ENCODE data around the gene CELF6.

The CELF6 gene

DNA sequence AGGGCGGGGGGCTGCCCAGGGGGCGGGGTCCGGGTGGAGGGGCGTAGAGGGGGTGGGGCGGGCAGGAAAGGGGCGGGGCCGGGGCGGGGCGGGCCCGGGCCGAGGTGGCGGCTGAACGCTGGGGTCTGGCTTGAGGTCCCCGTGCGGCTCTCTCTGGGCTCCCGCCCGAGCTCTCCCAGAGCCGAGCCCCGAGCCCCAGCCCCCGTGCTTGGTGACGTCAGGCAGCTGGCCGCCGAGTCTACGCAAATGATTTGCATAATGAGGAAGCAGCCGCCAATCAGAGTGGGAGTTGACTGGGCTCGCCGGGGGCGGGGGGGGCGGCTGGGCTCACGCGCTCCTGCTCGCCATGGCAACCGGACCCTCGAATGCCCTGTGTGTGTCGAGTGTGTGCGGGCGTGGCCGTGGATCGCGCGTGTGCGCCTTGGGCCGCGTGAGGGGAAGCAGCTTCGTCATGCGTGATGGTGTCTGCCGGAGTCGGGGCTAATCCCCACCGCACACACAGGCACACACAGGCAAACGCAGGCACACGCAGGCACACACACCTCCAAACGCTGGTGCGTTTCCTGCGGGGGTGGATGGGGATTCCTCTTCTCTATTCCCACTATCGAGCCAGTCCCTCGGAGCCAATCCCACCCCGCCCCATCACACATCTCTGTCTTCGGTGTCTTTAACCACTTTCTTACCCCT lies at the start of gene CELF6:
CELF6 (minus strand) TSS at position 173 of the 687 bp plus-strand sequence. CDS start 283 bp downstream, outside the sequence.
- DNase-seq (ENCODE audit: low spot score), result peak; percentile 88

GRCh38 chr15:72368899-72369298 lies 48.9 kb upstream of the CELF6 start:
- no peak for DNase-seq (ENCODE audit: low spot score)

DNA sequence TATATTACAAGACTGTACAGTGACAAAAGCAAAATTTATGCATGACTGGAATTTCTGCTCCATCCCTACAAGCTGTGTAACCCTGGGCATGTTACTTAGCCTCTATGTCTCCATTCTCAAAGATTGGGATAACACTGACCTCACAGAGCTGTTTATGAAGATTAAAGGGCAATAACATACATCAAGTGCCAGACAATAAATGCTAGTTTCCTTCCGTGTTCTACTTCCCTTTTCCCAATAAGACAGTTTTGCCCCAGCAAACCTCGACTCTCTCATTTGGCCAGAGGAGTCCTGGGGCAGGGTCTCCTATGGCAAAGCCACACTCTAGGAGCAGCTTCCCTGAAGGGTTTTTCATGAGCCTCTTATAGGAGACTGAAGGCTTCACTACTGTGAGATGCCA lies 48.4 kb upstream of the CELF6 start:
- DNase-seq (ENCODE audit: low spot score), result no peak

GRCh38 chr15:72365844-72366243 lies 45.9 kb upstream of the CELF6 start:
- no peak for DNase-seq (ENCODE audit: low spot score)

DNA sequence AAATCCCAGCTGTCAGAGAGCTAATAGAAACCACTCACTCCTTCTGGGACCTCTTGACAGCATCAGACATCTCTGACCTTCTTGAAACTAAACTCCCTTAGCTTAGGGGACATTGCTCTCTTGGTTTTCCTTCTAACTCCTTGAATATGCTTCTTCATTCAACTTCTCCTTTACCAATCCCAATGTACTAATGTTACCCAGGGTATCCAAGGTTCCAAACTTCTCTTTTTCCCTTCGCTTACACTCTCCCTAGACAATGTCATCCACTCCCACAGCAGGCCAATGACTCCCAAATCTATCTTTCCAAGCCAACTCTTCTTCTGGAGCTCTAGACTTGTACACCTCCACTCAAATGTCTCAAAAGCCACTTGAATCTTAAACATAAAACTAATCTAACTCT lies 41.2 kb upstream of the CELF6 start:
- DNase-seq (ENCODE audit: low spot score), result no peak

- peak; percentile 74 for DNase-seq (ENCODE audit: low spot score)
Measured at GRCh38 chr15:72358650-72359171, 38.8 kb upstream of the CELF6 start.

GRCh38 chr15:72358121-72358520 lies 38.2 kb upstream of the CELF6 start:
- no peak for DNase-seq (ENCODE audit: low spot score)

DNA sequence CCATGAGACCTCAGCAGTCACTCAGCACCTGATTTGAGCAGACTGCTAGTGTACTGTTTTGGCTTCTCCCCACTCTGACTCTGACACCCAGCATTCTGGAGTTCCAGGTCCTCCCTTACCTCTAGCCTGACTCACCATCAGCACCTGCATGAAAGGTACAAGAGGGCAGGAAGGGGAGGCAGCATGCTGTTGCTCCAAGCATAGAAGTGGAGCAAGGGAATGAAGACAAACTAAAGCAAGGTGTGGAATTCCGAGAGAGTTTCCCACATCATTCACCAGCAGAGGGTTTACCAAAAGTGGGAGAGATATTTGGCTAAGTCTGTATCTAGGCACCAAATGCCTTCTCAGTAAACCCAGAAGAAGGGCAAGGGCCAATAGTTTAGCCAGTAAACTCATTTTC lies 34.5 kb upstream of the CELF6 start:
- no peak for DNase-seq (ENCODE audit: low spot score)

DNA sequence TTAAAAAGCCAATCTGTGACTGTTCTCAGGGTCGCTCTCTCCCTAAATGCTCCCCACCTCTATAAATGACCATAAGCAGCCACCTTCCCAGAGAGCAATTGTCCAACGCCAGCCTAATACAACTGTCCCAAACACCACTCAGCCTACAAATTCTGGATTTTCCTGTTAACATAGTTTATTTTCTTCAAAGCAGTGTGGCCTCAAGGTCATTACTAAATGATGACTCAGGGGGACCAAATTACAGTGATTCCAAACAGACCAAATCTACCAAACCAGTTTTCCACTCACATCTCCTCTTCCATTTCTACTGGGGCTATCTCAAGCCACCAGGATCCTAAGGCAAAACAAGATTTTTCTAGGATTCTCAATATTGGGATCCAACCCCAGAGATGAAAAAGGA lies 33.3 kb upstream of the CELF6 start:
- DNase-seq (ENCODE audit: low spot score), result no peak

DNA sequence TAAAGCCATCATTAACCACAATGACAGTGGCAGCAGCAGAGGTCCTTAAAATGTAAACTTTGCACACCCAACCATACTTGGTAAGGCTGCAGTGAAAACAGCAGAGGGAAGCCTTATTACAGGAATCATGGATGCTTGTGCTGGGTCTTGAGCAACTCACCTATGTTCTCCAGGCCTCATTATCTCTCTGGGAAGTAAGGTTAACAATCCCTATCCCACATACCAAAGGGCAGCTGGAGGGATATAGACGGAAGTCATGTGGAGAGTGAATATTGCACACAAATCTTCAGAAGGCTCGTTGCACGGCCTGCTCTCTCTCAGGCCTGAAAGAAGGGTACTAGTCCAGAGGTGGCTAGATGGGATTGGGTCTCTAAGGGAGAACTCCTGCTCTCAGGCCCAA lies 25.8 kb upstream of the CELF6 start:
- DNase-seq (ENCODE audit: low spot score), result no peak

DNA sequence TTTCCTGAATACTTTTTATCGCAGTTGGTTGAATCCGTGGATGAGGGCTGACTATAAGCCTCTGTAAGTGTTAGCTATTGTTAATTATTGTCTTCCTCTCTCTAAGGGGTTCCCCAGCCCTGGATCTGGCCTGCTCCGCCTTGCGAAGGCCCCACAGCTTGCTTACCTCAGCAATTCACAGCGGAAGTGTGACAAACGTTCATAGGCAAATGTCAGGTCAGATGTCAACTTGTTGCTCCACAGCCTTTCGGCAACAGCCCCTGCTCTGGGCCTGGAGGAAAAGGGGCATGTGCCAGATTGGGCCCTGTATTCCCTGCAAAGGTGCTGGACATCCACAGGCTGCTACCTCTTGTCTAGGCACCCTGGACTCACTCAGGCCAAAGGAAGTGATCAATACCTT lies 25.3 kb upstream of the CELF6 start:
- no peak for DNase-seq (ENCODE audit: low spot score)

- DNase-seq (ENCODE audit: low spot score), result no peak
Measured at GRCh38 chr15:72344602-72345001, 24.6 kb upstream of the CELF6 start.

GRCh38 chr15:72342385-72342784 lies 22.4 kb upstream of the CELF6 start:
- no peak for DNase-seq (ENCODE audit: low spot score)

DNA sequence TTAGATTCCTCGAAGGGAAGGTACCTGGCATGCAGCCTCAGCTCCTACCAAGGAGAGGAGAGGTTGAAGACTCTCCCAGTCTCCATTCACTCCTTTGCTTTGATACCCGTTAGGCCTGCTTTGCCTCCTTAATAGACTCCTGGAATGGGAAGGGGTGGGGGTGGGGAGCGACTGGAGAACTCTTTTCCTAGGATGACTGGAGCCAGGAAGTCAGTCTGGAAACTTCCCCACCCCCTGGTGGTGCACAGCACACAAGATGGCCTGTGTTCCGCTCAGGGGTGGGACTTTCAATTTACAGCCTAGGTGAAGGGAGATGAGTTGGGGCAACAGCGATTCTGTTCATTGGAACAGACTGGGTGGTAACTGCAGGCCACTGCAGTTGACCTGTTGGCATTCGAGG lies 21.4 kb upstream of the CELF6 start:
- no peak for DNase-seq (ENCODE audit: low spot score)

GRCh38 chr15:72340366-72340765 lies 20.4 kb upstream of the CELF6 start:
- DNase-seq (ENCODE audit: low spot score), result no peak

DNA sequence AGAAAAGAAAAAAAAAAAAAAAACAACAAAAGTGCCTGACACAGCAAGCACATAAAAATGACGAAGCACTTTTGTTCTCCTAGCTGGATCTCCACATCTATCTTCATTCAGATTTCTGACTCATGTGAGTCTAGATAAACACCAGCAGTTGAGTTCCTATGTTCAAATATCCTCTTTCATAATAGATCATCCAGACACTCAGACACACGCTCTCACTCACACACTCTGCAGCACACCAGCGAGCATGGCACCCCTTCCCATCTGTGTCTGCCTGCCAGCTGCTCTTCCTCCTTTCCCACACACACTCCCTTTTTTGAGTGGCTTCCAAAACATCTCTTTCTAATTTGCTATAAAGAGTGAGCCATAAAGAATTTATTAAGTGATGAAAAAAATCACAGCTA lies 19.8 kb upstream of the CELF6 start:
- DNase-seq (ENCODE audit: low spot score), result peak; percentile 87

DNA sequence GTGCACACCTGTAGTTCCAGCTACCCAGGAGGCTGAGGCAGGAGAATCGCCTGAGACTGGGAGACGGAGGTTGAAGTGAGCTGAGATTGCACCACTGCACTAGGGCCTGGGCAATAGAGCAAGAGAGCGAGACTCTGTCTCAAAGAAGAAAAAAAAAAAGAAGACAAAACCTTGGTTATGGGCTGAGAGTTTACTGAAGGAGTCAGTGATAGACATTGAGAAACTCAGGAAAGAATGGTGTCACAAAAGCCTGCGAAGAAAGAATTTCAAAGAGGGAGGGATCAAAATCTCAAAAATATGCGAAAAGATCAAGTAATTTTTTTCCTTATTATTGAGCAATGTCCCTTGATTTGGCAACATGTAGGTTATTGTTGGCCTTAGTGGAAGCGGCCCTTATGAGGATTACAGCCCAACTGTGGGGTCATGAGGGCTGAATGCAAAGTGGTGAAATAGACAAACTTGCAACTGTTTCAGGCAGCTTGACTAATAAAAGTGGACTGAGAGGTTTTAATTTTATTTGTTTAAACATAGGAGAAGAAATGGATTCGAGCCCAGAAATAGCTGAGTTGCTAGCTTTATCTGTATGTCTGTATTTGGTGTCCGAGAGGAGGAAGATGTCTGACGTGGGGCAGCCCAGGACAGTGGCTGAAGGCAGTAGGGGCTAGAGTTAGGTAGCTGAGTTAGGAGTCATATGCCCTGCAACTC lies 18.8 kb upstream of the CELF6 start:
- DNase-seq (ENCODE audit: low spot score), result peak; percentile 79

DNA sequence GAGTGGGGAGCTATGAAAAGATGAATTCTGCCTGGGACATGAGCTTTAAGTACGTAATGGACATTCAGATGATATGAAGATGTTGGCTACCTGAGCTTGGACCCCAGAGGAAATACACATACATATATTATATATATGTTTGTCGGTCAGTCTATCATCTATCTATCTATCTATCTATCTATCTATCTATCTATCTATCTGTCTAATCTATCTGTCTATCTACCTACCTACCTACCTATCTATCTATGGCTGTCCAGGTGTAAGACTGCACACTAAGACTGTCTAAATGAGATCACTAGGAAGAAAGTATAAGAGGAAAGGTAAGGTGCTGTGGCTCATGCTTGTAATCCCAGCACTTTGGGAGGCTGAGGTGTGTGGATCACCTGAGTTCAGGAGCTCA lies 18.2 kb upstream of the CELF6 start:
- DNase-seq (ENCODE audit: low spot score), result no peak

- no peak for DNase-seq (ENCODE audit: low spot score)
Measured at GRCh38 chr15:72334842-72335241, 14.9 kb upstream of the CELF6 start.

GRCh38 chr15:72331021-72331420 lies 11.1 kb upstream of the CELF6 start:
- DNase-seq (ENCODE audit: low spot score), result no peak

DNA sequence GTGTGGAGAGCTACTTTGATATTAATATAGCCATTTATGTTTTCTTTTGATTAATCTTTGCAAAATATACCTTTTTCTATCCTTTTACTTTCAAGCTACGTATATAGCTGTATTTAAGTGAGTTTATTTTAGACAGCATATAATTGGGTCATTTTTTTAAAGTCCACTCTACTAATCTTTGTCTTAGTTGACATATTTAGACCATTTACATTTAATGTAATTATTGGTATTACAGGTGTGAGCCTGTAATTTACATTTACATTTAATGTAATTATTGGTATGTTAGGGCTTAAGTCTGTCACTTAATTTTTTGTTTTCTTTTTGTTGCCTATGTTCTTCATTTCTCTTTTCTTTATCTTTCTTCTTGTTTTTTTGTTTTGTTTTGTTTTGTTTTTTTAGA lies 3.8 kb upstream of the CELF6 start:
- no peak for DNase-seq (ENCODE audit: low spot score)

- peak; percentile 91 for DNase-seq (ENCODE audit: low spot score)
Measured at GRCh38 chr15:72319360-72319984, 485 bp downstream of the CELF6 start.

DNA sequence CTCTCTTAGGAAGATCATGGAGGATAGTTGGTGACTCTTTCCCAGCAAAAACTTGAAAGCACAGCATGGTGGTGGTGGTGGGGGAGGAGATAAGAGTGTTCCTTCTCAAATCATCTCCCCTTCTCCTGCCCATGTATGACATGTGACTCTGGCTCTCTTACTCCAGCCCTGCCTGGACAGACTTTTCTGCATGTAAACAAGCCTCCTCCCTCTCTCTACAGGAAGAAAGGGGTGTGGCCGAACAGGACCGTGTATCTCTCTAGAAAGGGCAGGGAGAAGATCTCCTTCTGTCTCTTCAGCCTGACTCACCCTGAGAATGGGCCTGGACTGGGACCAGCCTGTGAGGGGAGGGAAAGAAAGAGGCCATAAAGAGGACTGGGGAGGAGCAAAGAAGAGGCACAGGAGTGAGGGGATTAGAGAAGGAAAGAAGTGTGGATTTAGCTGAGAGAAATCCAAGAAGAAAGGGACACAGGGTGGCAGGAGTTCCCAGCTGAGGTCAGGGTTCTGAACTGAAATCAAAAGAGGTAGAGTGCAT lies 1.5 kb downstream of the CELF6 start:
- no peak for DNase-seq (ENCODE audit: low spot score)

Data from GM03348 (cell line).